Measurements from ENCODE around the gene CEACAM21.

DNA sequence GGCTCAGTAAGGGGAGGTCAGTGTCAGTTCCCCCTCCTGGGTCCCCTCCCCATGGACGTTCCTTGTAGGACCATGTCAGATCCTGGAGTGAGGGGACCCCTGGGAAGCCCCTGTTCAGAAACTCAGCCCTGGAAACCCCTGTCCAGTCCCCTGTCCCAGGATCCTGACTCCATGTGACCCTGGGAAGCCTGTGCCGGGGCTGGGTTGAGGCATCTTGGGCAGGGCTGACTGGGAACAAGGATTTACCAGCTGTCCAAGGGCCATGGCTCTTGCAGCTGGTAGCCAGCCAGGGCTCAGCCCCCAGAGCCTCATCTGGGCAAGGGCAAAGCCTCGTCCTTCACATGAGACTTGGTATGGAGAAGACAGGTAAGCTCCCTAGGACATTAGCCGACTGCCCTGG lies 25.8 kb downstream of the CEACAM21 start:
- TF ChIP-seq, protein P1, sequence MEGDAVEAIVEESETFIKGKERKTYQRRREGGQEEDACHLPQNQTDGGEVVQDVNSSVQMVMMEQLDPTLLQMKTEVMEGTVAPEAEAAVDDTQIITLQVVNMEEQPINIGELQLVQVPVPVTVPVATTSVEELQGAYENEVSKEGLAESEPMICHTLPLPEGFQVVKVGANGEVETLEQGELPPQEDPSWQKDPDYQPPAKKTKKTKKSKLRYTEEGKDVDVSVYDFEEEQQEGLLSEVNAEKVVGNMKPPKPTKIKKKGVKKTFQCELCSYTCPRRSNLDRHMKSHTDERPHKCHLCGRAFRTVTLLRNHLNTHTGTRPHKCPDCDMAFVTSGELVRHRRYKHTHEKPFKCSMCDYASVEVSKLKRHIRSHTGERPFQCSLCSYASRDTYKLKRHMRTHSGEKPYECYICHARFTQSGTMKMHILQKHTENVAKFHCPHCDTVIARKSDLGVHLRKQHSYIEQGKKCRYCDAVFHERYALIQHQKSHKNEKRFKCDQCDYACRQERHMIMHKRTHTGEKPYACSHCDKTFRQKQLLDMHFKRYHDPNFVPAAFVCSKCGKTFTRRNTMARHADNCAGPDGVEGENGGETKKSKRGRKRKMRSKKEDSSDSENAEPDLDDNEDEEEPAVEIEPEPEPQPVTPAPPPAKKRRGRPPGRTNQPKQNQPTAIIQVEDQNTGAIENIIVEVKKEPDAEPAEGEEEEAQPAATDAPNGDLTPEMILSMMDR (conservative IDR thresholded peaks at IDR 0.05; ENCODE audit: low read length) = no peak
- TF ChIP-seq EZH2phosphoT487 (IDR thresholded peaks at IDR 0.05; ENCODE audit: borderline replicate concordance, low read depth, low read length) = no peak

All from OCI-LY7 (cell line).